NCI-H146 treated with DMSO at 0.1 percent for 48 hours (cell line): ENCODE measurements around the gene DND1.
"Not testable (repeated sequence)": the region's sequence is repeated elsewhere in the genome, so short reads cannot be mapped to it uniquely, and the experiment has no call there.

ENCODE experiments used
- DNase-seq: peaks from one replicate; lab custom pipeline; 2025; ENCODE audit not compliant: unreplicated experiment; lab: John Stamatoyannopoulos, UW

DND1 gene

DNA sequence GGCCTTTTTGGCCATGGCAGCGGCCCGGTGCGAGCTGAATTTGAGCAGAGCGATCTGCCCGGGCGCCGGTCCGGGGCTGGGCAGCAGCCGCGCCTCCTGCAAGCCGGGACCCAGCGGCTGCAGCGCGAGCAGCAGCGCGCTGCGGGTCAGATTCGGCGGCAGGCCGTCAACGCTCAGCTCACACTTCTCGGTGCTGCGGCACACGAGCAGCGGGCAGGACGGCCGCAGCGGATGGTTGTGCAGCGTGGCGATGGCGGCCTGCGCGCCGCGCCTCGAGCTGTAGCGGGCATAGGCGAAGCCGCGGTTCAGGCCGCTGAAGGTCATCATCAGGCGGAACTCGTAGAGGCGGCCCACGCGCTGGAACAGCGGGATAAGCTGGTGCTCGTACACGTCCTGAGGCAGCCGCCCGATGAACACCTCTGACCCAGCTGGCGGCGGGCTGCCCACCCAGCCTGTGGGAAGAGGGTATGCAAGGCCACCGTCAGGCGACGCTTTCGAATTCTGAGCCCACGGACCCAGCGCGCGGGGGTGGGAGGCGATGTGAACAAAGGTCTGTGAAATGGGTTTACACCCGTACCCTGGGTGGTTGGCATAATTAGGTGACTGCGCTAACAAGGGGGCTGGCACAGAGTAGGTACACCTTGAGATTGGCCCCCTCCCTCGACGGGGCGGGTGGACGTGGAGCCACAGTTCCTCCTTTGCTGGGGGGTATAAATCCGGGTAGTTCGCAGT is 755 bp downstream of the DND1 start:
- no peak for DNase-seq

DNA sequence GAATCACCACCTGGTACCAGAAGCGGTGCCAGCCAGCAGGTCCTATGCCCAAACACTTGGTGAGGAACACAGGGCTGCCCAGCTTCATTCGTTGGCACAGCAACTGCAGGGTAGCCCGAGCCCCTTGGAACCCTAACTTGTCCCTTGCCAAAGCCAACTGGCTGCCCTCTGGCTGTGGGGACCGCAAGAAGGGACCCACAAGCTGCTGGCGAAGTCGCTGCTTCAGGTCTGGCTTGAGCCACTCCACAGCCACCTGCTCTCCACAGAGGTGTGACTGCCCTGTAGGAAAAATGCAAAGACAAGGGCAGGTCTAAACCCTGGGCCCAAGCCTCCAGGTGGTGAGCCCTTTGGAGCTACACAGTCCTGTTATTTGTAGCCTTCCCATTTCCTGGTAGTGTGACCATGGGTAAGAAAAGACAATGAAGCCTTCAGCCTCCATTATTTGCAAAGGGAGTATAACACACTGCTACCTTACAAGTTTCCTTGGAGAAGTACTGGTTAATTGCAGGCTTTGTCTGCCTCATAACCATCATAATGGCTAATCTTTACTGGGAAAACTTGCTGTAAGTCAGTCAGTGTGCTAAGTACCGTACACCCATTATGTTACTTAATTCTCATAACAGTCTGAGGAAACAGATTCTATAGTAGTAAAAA is 1.8 kb downstream of the DND1 start:
- no peak for DNase-seq

DNA sequence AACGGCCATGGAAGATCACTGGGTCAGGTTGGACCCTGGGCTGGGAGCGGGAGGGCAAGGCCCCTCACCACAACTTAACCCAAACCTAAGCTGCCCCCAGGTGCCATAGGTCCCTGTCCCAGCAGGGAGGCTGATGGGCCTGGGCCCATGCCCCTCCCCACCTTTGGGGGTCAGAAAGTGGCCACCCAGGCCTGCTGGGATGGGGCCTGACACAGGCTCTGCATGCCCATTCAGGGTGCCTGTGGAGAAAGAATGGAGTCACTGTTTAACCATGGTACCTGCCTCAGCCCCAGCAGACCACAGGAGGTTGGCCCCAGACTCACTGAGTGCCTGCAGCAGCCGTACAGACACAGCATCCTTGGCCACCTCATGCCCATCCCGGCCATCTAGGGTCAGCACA is 2.3 kb downstream of the DND1 start:
- not testable (repeated sequence) for DNase-seq

DNA sequence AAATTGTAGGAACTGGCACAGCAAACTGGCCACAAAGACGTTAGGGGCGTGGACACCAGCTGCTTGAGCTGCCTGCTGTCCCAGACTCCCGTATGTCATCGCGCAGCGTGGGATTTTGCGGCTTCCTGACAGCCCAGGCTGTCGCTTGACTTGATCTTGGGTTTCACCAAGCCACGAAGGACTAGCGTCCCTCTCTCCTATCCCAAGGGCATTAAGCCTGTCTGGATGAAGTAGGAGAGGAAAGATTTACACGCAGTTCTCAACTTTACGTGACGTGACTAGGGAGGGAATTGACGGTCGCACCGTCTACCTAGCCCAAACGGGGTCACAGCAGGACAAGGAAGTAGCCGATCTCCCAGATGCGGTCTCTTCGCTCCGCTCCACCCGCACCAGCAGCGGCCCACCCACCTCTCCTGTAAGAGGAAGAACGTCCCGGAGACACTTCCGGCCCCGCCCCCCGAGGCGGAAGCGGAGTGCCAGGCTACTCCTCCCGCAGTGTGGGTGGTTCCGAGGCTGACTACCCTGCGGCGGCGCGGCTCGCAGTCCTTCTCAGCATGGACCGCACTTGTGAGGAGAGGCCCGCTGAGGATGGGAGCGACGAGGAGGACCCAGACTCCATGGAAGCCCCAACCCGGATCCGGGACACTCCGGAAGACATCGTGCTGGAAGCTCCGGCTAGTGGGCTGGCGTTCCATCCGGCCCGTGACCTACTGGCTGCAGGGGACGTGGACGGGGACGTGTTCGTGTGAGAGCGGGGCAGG is 8.8 kb downstream of the DND1 start, which contains the start of gene WDR55:
Gene WDR55, plus strand, starts transcription at position 546 of the 761 bp plus-strand sequence. Its CDS starts 9 bp downstream, at position 555.
- peak; percentile 62 for DNase-seq

DNA sequence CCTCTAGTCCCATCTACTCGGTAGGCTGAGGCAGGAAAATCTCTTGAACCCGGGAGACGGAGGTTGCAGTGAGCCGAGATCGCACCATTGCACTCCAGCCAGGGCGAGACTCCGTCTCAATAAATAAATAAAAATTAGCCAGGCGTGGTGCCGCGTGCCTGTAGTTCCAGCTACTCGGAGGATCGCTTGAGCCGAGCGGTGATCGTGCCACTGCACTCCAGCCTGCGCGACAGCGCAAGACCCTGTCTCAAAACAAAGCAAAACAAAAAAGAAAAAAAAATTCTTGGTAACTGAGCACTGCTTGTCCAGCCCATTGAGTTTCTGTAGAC is 9.4 kb downstream of the DND1 start:
- no peak for DNase-seq

DNA sequence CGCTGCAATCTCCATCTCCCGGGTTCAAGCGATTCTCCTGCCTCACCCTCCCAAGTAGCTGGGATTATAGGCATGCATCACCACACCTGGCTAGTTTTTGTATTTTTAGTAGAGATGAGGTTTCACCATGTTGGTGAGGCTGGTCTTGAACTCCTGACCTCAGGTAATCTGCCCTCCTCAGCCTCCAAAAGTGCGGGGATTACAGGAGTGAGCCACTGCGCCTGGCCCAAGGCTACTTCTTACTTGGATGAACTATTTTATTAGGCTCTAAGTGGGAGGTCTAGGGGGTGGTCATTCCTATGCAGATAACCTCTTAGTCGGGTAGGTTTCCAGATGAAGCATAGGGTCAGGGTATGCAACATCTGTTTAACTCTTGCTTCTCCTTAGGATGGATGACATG is 13.0 kb downstream of the DND1 start:
- DNase-seq, result not testable (repeated sequence)

DNA sequence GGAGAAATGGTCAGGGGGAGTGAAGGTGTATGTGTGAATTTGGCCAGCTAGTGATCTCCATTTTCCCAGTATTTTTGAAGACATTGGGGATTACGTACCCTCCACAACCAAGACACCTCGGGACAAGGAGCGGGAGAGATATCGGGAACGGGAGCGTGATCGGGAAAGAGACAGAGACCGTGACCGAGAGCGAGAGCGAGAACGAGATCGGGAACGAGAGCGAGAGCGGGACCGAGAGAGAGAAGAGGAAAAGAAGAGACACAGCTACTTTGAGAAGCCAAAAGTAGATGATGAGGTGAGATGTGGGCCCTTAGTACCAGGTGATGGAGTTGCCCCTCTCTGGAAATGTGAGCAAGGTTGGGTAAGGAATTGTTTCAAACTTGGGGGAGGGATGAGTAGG is 14.5 kb downstream of the DND1 start:
- DNase-seq, result no peak

DNA sequence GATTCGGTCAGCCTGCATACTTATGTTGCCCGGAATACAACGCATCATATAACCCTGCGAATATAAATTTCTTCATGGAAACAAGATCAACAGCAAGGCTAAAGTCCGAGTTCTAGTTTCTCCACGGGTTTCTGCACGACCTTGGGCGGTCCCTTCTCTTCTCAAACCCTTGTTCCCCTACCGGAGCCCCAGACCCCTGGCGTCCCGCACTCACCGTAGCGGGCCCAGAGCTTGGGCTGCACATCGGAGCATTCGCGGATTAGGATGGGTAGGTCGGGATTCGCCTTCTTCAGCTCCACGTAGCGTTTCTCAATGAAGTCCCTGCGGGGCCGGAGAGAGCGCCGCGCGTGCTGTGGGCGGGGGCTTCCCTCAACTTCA is 26.3 kb downstream of the DND1 start:
- DNase-seq, result no peak

DNA sequence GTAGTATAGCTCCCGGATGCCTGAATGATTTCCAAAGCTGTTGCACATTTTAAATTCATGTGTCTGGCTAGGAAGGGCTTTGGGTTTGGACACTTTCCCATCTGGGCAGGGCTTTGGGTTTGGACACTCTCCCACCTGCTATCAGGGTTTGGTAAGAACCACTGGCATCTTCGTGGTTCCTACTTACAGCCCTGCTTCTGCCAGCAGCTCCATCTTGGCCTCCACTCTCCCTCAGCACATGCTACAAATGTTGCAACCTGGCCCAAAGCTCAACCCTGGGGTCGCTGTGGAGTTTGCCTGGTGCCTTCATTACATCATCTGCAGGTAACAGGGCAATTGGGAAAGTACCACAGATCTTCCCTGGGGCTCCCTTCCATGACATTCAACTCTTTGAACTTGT is 30.7 kb downstream of the DND1 start:
- no peak for DNase-seq

DNA sequence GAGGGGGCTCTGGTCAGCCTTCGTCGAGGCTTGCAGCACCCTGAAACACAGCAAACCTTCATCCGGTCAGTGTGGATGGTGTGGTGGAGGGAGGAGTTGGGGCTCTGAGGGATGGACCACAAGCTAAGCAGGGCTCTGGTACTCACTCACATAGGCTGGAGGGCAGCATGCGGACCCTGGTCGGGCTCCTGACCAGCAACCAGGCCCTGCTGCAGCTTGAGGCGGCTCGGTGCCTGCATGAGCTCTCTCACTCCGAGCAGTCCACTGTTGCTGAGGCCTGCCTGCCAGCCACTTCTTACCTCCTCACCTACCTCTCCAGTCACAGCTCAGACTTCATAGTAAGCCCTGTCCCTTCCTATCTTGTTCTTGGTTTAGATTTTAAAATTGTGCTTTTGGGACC is 31.7 kb downstream of the DND1 start:
- no peak for DNase-seq

DNA sequence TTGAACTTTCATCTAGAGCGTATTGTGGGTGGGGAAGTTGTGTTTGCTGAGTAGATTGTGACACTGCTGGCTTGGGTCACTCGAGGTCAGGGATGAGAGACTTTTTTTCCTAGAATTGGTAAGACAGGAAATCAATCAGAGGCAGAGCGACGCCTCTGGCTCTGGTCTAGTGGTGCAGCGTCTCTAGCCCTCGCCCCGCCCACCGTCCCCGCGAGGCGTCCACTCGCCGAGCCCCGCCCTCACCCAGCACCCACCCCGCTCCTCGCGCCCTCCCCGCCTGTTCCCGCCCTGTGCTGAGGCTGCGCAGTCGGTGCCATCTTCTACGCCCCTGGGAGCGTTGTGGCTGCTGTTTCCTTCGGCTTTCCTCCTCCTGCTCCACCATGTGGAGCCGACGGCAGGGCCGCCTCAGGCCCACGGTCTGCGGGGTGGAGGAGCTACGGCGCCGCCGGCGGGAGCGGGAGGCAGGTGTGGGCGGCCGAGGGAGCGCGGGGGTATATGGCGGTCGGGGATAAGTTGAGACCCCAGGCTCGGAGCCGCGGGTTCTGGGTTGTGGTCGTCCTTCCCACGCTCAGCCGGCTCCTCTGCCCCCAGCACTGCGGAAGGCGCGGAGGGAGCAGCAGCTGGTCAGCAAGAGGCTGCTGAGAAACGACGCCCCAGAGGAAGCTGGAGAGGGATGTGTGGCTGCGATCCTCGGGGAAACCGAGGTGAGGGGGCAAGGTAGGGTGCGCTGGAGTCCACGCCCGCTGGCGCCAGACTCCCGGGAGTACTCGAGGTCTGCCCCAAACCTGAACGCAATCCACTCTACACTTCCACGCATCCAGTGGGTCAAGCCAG is 34.0 kb downstream of the DND1 start, which contains the start of gene TMCO6:
Gene TMCO6, plus strand, starts transcription at position 304 of the 834 bp plus-strand sequence. Its CDS starts 77 bp downstream, at position 381.
- DNase-seq, result peak; percentile 68

DNA sequence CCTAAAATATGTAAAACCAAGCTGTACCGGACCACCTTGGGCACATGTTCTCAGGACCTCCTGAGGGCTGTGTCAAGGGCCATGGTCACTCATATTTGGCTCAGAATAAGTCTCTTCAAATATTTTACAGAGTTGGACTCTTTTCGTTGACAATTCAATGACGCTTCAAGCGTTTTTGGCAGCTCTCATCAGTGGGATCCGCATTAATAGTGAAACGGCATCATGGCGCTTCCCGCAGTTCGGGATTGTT is 34.6 kb downstream of the DND1 start:
- DNase-seq, result not testable (repeated sequence)

DNA sequence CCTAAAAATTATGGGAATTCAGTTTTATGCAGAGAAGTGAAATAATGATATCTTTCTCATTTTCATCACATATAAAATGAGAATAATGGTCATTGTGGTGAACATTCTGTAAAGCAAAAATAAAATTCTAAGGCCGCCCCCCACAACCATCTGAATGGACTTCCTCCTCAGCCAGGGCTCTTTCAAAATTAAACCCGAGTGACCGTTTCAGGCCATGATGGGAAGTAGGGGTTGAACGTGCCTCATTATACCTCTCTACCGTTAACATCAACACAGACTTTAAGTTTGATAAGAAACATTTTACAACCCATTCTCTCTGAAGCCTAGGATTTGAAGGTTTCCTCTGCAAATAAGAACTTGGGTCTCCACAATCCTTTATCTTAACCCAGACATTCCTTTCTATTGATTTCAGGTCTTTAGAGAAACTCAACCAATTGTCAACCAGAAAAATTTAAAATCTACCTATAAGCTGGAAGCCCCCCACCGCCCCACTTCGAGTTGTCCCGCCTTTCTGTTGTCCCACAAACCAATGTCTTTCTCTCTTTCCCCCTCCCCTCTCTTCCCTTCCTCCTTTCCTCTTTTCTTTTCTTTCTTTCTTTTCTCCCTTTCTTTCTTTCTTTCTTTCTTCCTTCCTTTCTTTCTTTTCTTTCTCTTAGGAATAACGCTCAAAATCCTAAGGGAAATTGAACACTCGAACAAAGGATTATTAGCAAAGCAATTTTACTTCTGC is 35.8 kb downstream of the DND1 start:
- DNase-seq, result no peak

DNA sequence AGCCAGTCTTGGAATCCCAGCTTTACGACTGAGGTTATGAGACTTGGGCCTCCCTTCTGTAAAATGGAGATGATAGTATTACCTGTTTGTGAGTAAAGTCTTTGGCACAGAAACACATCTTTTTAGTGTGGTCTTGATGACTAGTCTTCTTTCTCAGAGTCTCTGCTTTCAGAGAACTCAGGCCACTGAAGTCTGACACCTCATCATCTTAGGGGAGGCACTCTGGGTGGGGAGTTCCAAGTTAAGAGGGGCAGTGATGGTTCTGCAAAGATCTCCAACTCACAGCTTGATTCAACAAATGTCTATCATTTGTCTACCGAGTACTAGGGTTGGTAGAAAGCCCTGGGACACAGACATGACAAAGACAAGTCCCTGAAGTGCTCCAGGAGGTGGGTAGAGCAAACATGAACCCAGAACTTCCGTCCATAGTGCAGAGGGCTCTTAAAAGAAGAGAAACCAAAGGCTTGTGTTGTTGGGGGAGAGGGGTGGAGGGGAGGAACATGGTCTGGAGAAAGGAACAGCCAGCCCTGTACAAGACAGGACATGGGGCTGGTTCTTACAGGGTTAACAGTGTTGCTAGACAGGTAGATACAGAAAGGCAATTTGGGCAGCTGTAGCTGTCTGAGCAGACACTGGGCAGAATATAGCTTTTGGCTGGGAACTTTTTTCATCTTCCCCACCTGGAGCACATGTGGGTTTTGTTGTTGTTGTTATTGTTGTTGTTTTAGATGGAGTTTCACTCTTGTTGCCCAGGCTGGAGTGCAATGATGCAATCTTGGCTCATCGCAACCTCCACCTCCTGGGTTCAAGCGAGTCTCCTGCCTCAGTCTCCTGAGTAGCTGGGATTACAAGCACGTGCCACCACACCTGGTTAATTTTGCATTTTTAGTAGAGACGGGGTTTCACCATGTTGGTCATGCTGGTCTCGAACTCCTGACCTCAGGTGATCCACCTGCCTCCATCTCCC is 37.8 kb downstream of the DND1 start:
- no peak for DNase-seq

DNA sequence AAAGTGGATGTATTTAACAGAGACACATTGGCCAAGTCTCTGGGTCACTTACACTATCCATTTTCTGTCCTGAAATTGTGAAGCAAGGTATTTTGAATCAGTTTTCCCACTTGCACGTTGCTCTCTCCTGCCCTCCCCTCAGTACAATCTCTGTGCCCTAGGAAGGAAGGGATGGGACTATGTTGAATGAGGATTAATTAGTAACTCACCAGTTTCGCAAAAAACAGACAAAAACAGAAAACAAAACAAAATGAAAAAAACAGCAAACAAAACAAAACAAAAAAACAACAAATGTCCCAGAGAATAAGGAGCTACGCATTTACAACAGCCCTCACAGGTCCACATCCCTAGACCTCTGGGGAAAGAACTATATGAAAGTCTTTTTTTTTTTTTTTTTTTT is 39.3 kb downstream of the DND1 start:
- DNase-seq, result no peak

DNA sequence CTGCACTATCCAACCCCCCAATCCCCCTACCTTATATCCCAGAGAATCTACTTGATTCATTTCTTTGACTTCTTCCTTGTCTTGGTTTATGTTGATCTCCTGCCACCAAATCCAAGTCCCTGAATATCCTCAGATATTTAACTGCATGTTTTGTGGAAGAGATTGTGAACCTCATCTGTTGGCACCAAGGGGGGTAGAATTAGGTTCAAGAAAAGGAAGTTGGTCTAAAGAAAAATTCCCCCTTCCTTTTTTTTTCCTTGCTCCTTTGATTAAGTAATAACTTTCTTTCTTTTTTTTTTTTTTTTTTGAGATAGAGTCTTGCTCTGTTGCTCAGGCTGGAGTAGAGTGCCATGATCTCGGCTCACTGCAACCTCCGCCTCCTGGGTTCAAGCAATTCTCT is 39.9 kb downstream of the DND1 start:
- no peak for DNase-seq

DNA sequence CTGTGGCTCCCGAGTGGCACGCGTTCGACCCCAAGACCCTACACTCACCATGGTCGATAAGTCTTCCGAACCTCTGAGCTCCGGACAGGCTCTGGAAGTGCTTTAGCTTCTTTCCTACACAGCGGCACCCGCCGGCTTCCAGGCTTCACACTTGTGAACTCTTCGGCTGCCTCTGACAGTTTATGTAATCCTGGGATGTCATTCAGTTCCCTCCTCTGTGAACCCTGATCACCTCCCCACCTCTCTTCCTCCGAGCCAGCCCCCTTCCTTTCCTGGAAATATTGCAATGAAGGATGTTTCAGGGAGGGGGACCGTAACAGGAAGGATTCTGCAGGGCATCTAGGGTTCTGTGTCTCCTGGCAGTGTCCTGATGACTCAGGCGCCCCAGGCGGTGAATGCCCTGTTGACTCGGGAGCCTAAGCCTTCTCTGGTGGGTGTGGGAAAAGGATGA is 40.3 kb downstream of the DND1 start, which contains the start of gene CD14:
Gene CD14, minus strand, starts transcription at position 155 of the 451 bp plus-strand sequence. Its CDS starts 104 bp downstream, at position 51.
- peak; percentile 5 for DNase-seq

DNA sequence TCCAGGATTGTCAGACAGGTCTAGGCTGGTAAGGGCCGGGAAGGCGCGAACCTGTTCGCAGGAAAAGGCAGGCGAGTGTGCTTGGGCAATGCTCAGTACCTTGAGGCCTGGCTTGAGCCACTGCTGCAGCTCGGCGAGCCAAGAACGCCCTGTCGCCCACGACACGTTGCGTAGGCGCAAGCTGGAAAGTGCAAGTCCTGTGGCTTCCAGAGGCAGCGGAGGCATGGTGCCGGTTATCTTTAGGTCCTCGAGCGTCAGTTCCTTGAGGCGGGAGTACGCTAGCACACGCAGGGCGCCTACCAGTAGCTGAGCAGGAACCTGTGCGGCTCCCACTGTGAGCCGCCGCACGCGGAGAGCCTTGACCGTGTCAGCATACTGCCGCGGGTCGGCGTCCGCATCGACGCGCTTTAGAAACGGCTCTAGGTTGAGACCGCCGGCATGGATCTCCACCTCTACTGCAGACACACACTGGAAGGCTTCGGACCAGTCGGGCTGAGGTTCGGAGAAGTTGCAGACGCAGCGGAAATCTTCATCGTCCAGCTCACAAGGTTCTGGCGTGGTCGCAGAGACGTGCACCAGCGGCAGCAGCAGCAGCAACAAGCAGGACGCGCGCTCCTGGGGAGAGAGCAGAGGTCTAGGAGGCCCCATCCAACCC is 40.9 kb downstream of the DND1 start:
- DNase-seq, result peak; percentile 37

DNA sequence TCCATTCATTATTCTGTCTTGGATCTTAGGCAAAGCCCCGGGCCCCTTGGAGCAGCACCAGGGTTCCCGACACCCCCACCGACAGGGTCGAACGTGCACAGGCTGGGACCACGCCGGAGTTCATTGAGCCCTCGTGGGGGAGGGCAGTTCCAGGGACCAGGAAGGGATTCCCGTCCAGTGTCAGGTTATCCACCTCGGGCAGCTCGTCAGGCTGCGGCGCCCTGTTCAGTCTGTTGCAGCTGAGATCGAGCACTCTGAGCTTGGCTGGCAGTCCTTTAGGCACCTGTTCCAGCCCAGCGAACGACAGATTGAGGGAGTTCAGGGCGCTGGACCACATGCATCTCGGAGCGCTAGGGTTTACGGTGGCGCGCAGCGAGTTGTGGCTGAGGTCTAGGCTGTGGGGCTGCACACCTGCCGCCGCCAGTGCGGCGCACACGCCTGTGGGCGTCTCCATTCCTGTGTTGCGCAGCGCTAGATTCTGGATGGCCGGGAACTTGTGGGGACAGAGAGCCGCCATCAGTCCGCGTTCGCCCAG is 41.5 kb downstream of the DND1 start:
- peak; percentile 26 for DNase-seq
